Measurements from ENCODE around the gene RALBP1.

Gene RALBP1

DNA sequence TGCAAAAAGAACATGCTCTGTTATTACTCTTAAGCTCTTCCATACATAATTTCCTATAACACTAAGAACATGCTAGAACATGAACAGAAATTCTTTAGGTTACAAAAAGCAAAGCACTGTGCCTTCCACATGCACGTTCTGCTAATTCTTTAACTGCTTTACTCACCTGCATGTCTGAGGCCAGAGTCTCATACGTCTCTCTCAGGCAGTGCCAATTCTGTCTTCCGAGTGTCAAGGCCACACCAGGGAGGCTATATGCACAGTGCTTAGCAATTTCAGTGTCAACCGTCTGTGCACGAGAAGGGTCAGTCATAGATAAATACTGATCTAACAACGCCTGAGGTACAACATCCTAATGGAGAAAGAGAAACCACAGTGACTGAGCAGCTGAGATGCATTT lies 83.9 kb downstream of the RALBP1 start:
- peaks cover 47 to 71% of the 10 kb centered on the region in 2 experiments for H3K36me3 ChIP-seq (ENCODE audit: control insufficient read depth in 2 of 2, insufficient read depth in 1 of 2, low read length in 2 of 2)
- CTCF ChIA-PET: interaction anchor here (5.6 kb wide), 1 partner anchor 14 kb away, joined by 31 read pairs; no protein-coding TSS in a partner anchor
- no peak overlapping the region for H3K27ac ChIP-seq (ENCODE audit: extremely low read depth, low read depth, low read length)
- H3K4me1 ChIP-seq (ENCODE audit: control insufficient read depth, insufficient read depth, low read length): no peaks in the 10 kb centered on the region
- H3K4me3 ChIP-seq (ENCODE audit: low read depth, low read length): no peak overlapping the region
- TF ChIP-seq ZNF335 (tag by site-specific recombination; conservative IDR thresholded peaks at IDR 0.05) (no peak), ZNF623 (tag by site-specific recombination; IDR thresholded peaks at IDR 0.05) (no peak)
- H3K9me3 ChIP-seq (ENCODE audit: control insufficient read depth, insufficient read depth, low read depth, low read length): no peaks in the 10 kb centered on the region
- POLR2A ChIA-PET: no interaction called here

DNA sequence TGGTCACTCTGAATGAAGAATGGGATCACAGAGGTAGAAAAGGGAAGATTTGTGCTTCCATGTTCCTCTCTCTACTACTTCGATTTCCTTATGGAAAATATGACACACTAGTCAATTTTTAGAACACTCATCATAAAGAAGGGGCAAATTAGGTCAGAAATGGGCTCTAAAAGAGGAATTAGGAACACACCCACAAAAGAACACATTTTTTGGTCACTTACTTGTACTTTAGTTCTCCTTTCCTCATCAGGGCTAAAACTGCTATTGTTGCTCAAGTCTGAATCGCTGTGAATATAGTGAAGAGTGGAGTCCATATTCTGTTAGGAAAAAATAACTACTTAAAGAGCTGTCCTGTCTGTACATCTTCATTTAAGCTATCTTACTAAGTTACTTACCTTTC lies 86.4 kb downstream of the RALBP1 start:
- ChIA-PET CTCF (interaction anchor here (0.6 to 5.6 kb wide), 3 partner anchors 12 to 1909 kb away, joined by 3 to 31 read pairs (median 3); no protein-coding TSS in a partner anchor), POLR2A (no interaction called here)
- no peaks in the 10 kb centered on the region for H3K9me3 ChIP-seq (ENCODE audit: control insufficient read depth, insufficient read depth, low read depth, low read length)
- no peak for TF ChIP-seq ZBTB21 (tag by site-specific recombination; IDR thresholded peaks at IDR 0.05)
- TF ChIP-seq, protein P1, sequence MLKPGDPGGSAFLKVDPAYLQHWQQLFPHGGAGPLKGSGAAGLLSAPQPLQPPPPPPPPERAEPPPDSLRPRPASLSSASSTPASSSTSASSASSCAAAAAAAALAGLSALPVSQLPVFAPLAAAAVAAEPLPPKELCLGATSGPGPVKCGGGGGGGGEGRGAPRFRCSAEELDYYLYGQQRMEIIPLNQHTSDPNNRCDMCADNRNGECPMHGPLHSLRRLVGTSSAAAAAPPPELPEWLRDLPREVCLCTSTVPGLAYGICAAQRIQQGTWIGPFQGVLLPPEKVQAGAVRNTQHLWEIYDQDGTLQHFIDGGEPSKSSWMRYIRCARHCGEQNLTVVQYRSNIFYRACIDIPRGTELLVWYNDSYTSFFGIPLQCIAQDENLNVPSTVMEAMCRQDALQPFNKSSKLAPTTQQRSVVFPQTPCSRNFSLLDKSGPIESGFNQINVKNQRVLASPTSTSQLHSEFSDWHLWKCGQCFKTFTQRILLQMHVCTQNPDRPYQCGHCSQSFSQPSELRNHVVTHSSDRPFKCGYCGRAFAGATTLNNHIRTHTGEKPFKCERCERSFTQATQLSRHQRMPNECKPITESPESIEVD (tag by site-specific recombination; IDR thresholded peaks at IDR 0.05): no peak
- no peak for TF ChIP-seq TCF7L2 (IDR thresholded peaks at IDR 0.05; ENCODE audit: borderline replicate concordance, low read depth, low read length)
- TF ChIP-seq KLF7 (tag by site-specific recombination; IDR thresholded peaks at IDR 0.05; ENCODE audit: borderline replicate concordance): no peak
- TF ChIP-seq, protein P2, sequence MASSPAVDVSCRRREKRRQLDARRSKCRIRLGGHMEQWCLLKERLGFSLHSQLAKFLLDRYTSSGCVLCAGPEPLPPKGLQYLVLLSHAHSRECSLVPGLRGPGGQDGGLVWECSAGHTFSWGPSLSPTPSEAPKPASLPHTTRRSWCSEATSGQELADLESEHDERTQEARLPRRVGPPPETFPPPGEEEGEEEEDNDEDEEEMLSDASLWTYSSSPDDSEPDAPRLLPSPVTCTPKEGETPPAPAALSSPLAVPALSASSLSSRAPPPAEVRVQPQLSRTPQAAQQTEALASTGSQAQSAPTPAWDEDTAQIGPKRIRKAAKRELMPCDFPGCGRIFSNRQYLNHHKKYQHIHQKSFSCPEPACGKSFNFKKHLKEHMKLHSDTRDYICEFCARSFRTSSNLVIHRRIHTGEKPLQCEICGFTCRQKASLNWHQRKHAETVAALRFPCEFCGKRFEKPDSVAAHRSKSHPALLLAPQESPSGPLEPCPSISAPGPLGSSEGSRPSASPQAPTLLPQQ (tag by site-specific recombination; IDR thresholded peaks at IDR 0.05): no peak
- no peak for TF ChIP-seq ZNF211 (tag by site-specific recombination; IDR thresholded peaks at IDR 0.05; ENCODE audit: low read depth)
- no peak for TF ChIP-seq ZNF239 (tag by site-specific recombination; IDR thresholded peaks at IDR 0.05)
- no peak for TF ChIP-seq OVOL3 (tag by site-specific recombination; IDR thresholded peaks at IDR 0.05)
- peaks cover 30 to 55% of the 10 kb centered on the region in 2 experiments for H3K36me3 ChIP-seq (ENCODE audit: control insufficient read depth in 2 of 2, insufficient read depth in 1 of 2, low read length in 2 of 2)
- H3K27ac ChIP-seq (ENCODE audit: extremely low read depth, low read depth, low read length): no peak overlapping the region
- H3K4me1 ChIP-seq (ENCODE audit: control insufficient read depth, insufficient read depth, low read length): no peaks in the 10 kb centered on the region
- no peak overlapping the region for H3K4me3 ChIP-seq (ENCODE audit: low read depth, low read length)

DNA sequence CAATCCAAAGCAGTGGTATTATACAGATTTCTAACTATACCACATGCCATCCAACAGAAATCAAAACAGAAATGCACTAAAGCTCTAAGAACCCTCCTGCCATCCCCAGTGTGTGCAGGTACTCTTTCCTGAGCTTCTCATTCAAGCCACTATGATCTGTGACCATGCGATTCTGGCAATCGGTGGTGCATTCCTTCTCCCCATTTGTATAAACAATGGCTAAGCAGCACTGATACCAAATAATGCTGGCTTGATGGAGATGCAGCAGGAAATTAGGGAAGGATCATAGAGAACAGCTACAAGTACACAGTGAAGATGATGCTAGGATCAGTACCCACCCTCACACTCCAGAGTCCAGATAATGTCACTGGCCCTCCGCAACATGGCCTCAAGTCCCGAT lies 87.3 kb downstream of the RALBP1 start:
- ChIA-PET CTCF (interaction anchor here (0.5 to 5.6 kb wide), 3 partner anchors 11 to 1908 kb away, joined by 3 to 31 read pairs (median 4); no protein-coding TSS in a partner anchor), POLR2A (no interaction called here)
- no peaks in the 10 kb centered on the region for H3K9me3 ChIP-seq (ENCODE audit: control insufficient read depth, insufficient read depth, low read depth, low read length)
- no peak overlapping the region for H3K4me3 ChIP-seq (ENCODE audit: low read depth, low read length)
- H3K4me1 ChIP-seq (ENCODE audit: control insufficient read depth, insufficient read depth, low read length): no peaks in the 10 kb centered on the region
- H3K27ac ChIP-seq (ENCODE audit: extremely low read depth, low read depth, low read length): no peak overlapping the region
- peaks cover 26 to 55% of the 10 kb centered on the region in 2 experiments for H3K36me3 ChIP-seq (ENCODE audit: control insufficient read depth in 2 of 2, insufficient read depth in 1 of 2, low read length in 2 of 2)
- no peak for TF ChIP-seq ZNF2 (tag by site-specific recombination; IDR thresholded peaks at IDR 0.05)
- TF ChIP-seq, protein P3, sequence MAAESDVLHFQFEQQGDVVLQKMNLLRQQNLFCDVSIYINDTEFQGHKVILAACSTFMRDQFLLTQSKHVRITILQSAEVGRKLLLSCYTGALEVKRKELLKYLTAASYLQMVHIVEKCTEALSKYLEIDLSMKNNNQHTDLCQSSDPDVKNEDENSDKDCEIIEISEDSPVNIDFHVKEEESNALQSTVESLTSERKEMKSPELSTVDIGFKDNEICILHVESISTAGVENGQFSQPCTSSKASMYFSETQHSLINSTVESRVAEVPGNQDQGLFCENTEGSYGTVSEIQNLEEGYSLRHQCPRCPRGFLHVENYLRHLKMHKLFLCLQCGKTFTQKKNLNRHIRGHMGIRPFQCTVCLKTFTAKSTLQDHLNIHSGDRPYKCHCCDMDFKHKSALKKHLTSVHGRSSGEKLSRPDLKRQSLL (tag by site-specific recombination; IDR thresholded peaks at IDR 0.05): no peak
- no peak for TF ChIP-seq KLF8 (tag by site-specific recombination; IDR thresholded peaks at IDR 0.05)
- TF ChIP-seq KLF9 (tag by site-specific recombination; IDR thresholded peaks at IDR 0.05; ENCODE audit: low read depth): no peak
- TF ChIP-seq, protein P4, sequence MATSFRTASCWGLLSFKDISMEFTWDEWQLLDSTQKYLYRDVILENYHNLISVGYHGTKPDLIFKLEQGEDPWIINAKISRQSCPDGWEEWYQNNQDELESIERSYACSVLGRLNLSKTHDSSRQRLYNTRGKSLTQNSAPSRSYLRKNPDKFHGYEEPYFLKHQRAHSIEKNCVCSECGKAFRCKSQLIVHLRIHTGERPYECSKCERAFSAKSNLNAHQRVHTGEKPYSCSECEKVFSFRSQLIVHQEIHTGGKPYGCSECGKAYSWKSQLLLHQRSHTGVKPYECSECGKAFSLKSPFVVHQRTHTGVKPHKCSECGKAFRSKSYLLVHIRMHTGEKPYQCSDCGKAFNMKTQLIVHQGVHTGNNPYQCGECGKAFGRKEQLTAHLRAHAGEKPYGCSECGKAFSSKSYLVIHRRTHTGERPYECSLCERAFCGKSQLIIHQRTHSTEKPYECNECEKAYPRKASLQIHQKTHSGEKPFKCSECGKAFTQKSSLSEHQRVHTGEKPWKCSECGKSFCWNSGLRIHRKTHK (tag by site-specific recombination; IDR thresholded peaks at IDR 0.05): no peak
- TF ChIP-seq ZNF23 (tag by site-specific recombination; IDR thresholded peaks at IDR 0.05; ENCODE audit: borderline replicate concordance): no peak
- TF ChIP-seq, protein P5, sequence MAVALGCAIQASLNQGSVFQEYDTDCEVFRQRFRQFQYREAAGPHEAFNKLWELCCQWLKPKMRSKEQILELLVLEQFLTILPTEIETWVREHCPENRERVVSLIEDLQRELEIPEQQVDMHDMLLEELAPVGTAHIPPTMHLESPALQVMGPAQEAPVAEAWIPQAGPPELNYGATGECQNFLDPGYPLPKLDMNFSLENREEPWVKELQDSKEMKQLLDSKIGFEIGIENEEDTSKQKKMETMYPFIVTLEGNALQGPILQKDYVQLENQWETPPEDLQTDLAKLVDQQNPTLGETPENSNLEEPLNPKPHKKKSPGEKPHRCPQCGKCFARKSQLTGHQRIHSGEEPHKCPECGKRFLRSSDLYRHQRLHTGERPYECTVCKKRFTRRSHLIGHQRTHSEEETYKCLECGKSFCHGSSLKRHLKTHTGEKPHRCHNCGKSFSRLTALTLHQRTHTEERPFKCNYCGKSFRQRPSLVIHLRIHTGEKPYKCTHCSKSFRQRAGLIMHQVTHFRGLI (tag by site-specific recombination; IDR thresholded peaks at IDR 0.05): no peak
- no peak for TF ChIP-seq OVOL3 (tag by site-specific recombination; IDR thresholded peaks at IDR 0.05)
- TF ChIP-seq ZNF19 (tag by site-specific recombination; IDR thresholded peaks at IDR 0.05; ENCODE audit: low read depth): no peak
- no peak for TF ChIP-seq SP3 (tag by site-specific recombination; IDR thresholded peaks at IDR 0.05)
- no peak for TF ChIP-seq HOXA7 (CRISPR knock-in tag; IDR thresholded peaks at IDR 0.05; ENCODE audit: borderline replicate concordance)
- no peak for TF ChIP-seq ZNF223 (tag by site-specific recombination; IDR thresholded peaks at IDR 0.05)
- TF ChIP-seq, protein P6, sequence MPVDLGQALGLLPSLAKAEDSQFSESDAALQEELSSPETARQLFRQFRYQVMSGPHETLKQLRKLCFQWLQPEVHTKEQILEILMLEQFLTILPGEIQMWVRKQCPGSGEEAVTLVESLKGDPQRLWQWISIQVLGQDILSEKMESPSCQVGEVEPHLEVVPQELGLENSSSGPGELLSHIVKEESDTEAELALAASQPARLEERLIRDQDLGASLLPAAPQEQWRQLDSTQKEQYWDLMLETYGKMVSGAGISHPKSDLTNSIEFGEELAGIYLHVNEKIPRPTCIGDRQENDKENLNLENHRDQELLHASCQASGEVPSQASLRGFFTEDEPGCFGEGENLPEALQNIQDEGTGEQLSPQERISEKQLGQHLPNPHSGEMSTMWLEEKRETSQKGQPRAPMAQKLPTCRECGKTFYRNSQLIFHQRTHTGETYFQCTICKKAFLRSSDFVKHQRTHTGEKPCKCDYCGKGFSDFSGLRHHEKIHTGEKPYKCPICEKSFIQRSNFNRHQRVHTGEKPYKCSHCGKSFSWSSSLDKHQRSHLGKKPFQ (tag by site-specific recombination; IDR thresholded peaks at IDR 0.05): no peak

All from HEK293 (cell line).